Neural cell (in vitro differentiated cells): ENCODE results near the gene EVC. TPM values are rescaled to one million over a fixed set of nuclear protein-coding genes. Genes with fewer than 3 reads are reported as not detected.

Source experiments
- H2AFZ ChIP-seq: fragments of 200-600, 300-800 bp; sonication (generic), shearing (Covaris generic); 2 replicates; pipeline ENCODE4 v1.6.0; 2014; ENCODE audit warnings: low read depth, mild to moderate bottlenecking, antibody characterized with exemption, low read length, moderate library complexity
- H3F3A ChIP-seq: fragments of 200-600 bp; shearing (Covaris generic); 2 replicates; pipeline ENCODE4 v1.6.1; 2016; ENCODE audit warnings: mild to moderate bottlenecking, moderate library complexity, mixed read lengths, antibody characterized with exemption, low read length; ENCODE audit not compliant: insufficient read depth, poor library complexity, severe bottlenecking
- H3K27ac ChIP-seq: fragments of 200-600, 300-800 bp; sonication (generic), shearing (Covaris generic); 2 replicates; pipeline ENCODE4 v1.5.1; 2014; ENCODE audit warnings: mild to moderate bottlenecking, low read length, moderate library complexity
- H3K27me3 ChIP-seq: fragments of 300-800, 200-600 bp; sonication (generic), shearing (Covaris generic); 2 replicates; pipeline ENCODE4 v1.6.0; 2014; ENCODE audit warnings: mild to moderate bottlenecking, low read depth, low read length, moderate library complexity; ENCODE audit not compliant: insufficient read depth
- H3K36me3 ChIP-seq: fragments of 300-800, 200-600 bp; sonication (generic), shearing (Covaris generic); 2 replicates; pipeline ENCODE4 v1.5.1; 2014; ENCODE audit warnings: mild to moderate bottlenecking, antibody characterized with exemption, low read length, moderate library complexity; ENCODE audit not compliant: insufficient read depth
- H3K4me2 ChIP-seq: fragments of 300-800, 200-600 bp; sonication (generic), shearing (Covaris generic); 2 replicates; pipeline ENCODE4 v1.6.0; 2014; ENCODE audit warnings: mild to moderate bottlenecking, low read length
- H3K4me3 ChIP-seq: fragments of 300-800, 200-600 bp; sonication (generic), shearing (Covaris generic); 2 replicates; pipeline ENCODE4 v1.5.1; 2014; ENCODE audit warnings: mild to moderate bottlenecking, low read length, moderate library complexity
- H3K79me2 ChIP-seq: fragments of 200-600 bp; shearing (Covaris generic); replicated peaks from 2 replicates; pipeline ENCODE4 v1.6.0; 2014; ENCODE audit warnings: mild to moderate bottlenecking, low read length, moderate library complexity; ENCODE audit not compliant: insufficient read depth
- H3K9ac ChIP-seq: fragments of 300-800, 200-600 bp; sonication (generic), shearing (Covaris generic); 2 replicates; pipeline ENCODE4 v1.6.1; 2016; ENCODE audit warnings: mild to moderate bottlenecking, low read length, mixed read lengths
- H3K9me2 ChIP-seq: fragments of 200-600 bp; shearing (Covaris generic); 2 replicates; pipeline ENCODE4 v1.6.1; 2016; ENCODE audit warnings: mild to moderate bottlenecking, low read length, mixed read lengths; ENCODE audit not compliant: insufficient read depth
- H3K9me3 ChIP-seq: fragments of 200-600, 300-800 bp; sonication (generic), shearing (Covaris generic); 2 replicates; pipeline ENCODE4 v1.6.1; 2016; ENCODE audit warnings: mild to moderate bottlenecking, mixed run types, low read length, moderate library complexity, mixed read lengths
- H4K20me1 ChIP-seq: fragments of 200-600 bp; shearing (Covaris generic); 2 replicates; pipeline ENCODE4 v1.6.1; 2016; ENCODE audit warnings: mild to moderate bottlenecking, mixed run types; ENCODE audit not compliant: insufficient read depth
- EP300 ChIP-seq: fragments of 450-650 bp; conservative IDR thresholded peaks from 2 replicates; pipeline ENCODE4 v1.6.1; 2014; ENCODE audit warnings: antibody characterized with exemption, mild to moderate bottlenecking, moderate library complexity; ENCODE audit not compliant: poor library complexity, severe bottlenecking
- EZH2 ChIP-seq: fragments of 200-600, 300-800 bp; shearing (Covaris generic), sonication (generic); IDR thresholded peaks from 2 replicates; pipeline ENCODE4 v1.6.1; 2014; ENCODE audit warnings: antibody characterized with exemption, low read length, borderline replicate concordance, mild to moderate bottlenecking; ENCODE audit not compliant: insufficient read depth, poor library complexity, severe bottlenecking
- MXI1 ChIP-seq: fragments of 450-650 bp; conservative IDR thresholded peaks from 2 replicates; pipeline ENCODE4 v1.6.1; 2014; ENCODE audit warnings: antibody characterized with exemption, mild to moderate bottlenecking; ENCODE audit not compliant: poor library complexity, severe bottlenecking
- POLR2AphosphoS5 ChIP-seq: IDR thresholded peaks from 2 replicates; pipeline ENCODE4 v1.6.1; 2012
- RAD21 ChIP-seq: fragments of 450-650 bp; conservative IDR thresholded peaks from 2 replicates; pipeline ENCODE4 v1.6.1; 2014; ENCODE audit warnings: antibody characterized with exemption, mild to moderate bottlenecking, moderate library complexity
- SMC3 ChIP-seq: fragments of 450-650 bp; conservative IDR thresholded peaks from 2 replicates; pipeline ENCODE4 v1.6.1; 2014; ENCODE audit warnings: antibody characterized with exemption, mild to moderate bottlenecking, moderate library complexity; ENCODE audit not compliant: poor library complexity
- TAF1 ChIP-seq: IDR thresholded peaks from 2 replicates; pipeline ENCODE4 v1.6.1; 2012; ENCODE audit warnings: low read depth
- polyA plus RNA-seq: library from polyadenylated mRNA; depleted of rRNA; stranded (reverse); fragments of >200 nt; gene quantifications from 2 replicates; pipeline ENCODE4 v1.2.3, GENCODE V29; 2014
- TF ChIP-seq, protein P1 (sequence below): fragments of 450-650 bp; IDR thresholded peaks from 2 replicates; pipeline ENCODE4 v1.5.1; 2014; ENCODE audit warnings: antibody characterized with exemption, mild to moderate bottlenecking, moderate library complexity; ENCODE audit not compliant: poor library complexity, severe bottlenecking
- TF ChIP-seq, protein P2 (sequence below): IDR thresholded peaks from 2 replicates; pipeline ENCODE4 v1.6.1; 2012; ENCODE audit warnings: borderline replicate concordance

The EVC gene
- polyA plus RNA-seq, 1 donor from 2014 or later, result 0.48 TPM

DNA sequence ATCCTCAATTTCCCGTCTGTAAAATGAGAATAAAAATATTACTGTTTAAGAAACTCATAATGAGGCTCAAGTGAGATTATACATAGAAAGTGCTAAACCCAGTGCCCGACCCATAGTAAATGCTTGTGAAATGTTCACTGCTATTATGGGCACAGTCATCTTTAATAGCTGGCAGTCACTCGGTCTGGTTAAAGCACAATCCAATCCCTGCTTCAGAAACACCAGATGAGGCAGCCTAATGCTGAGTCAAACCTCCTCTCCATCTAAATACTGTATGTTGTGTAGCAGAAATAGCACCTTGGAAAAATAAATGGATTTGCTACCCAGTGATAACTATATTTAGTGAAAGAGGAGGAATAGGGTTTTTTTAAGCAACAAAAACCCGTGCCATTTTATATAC lies 17.1 kb upstream of the EVC start:
- H3K9me3 ChIP-seq, result no peaks in the 10 kb centered on the region
- H3K4me3 ChIP-seq, result no peak overlapping the region
- H2AFZ ChIP-seq, result no peak overlapping the region
- H3K27ac ChIP-seq, result no peak overlapping the region
- H3K27me3 ChIP-seq, result no peaks in the 10 kb centered on the region
- H3F3A ChIP-seq, result no peaks in the 10 kb centered on the region
- TF ChIP-seq RAD21 (no peak), TAF1 (no peak), SMC3 (no peak), EP300 (no peak), POLR2AphosphoS5 (no peak), MXI1 (no peak), EZH2 (no peak)
- TF ChIP-seq, protein P1, sequence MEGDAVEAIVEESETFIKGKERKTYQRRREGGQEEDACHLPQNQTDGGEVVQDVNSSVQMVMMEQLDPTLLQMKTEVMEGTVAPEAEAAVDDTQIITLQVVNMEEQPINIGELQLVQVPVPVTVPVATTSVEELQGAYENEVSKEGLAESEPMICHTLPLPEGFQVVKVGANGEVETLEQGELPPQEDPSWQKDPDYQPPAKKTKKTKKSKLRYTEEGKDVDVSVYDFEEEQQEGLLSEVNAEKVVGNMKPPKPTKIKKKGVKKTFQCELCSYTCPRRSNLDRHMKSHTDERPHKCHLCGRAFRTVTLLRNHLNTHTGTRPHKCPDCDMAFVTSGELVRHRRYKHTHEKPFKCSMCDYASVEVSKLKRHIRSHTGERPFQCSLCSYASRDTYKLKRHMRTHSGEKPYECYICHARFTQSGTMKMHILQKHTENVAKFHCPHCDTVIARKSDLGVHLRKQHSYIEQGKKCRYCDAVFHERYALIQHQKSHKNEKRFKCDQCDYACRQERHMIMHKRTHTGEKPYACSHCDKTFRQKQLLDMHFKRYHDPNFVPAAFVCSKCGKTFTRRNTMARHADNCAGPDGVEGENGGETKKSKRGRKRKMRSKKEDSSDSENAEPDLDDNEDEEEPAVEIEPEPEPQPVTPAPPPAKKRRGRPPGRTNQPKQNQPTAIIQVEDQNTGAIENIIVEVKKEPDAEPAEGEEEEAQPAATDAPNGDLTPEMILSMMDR, result no peak
- TF ChIP-seq, protein P2, sequence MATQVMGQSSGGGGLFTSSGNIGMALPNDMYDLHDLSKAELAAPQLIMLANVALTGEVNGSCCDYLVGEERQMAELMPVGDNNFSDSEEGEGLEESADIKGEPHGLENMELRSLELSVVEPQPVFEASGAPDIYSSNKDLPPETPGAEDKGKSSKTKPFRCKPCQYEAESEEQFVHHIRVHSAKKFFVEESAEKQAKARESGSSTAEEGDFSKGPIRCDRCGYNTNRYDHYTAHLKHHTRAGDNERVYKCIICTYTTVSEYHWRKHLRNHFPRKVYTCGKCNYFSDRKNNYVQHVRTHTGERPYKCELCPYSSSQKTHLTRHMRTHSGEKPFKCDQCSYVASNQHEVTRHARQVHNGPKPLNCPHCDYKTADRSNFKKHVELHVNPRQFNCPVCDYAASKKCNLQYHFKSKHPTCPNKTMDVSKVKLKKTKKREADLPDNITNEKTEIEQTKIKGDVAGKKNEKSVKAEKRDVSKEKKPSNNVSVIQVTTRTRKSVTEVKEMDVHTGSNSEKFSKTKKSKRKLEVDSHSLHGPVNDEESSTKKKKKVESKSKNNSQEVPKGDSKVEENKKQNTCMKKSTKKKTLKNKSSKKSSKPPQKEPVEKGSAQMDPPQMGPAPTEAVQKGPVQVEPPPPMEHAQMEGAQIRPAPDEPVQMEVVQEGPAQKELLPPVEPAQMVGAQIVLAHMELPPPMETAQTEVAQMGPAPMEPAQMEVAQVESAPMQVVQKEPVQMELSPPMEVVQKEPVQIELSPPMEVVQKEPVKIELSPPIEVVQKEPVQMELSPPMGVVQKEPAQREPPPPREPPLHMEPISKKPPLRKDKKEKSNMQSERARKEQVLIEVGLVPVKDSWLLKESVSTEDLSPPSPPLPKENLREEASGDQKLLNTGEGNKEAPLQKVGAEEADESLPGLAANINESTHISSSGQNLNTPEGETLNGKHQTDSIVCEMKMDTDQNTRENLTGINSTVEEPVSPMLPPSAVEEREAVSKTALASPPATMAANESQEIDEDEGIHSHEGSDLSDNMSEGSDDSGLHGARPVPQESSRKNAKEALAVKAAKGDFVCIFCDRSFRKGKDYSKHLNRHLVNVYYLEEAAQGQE, result no peak
- H3K79me2 ChIP-seq, result no peaks in the 10 kb centered on the region
- H3K36me3 ChIP-seq, result no peaks in the 10 kb centered on the region
- H3K4me2 ChIP-seq, result no peak overlapping the region
- no peaks in the 10 kb centered on the region for H4K20me1 ChIP-seq
- H3K9ac ChIP-seq, result no peak overlapping the region
- no peaks in the 10 kb centered on the region for H3K9me2 ChIP-seq

DNA sequence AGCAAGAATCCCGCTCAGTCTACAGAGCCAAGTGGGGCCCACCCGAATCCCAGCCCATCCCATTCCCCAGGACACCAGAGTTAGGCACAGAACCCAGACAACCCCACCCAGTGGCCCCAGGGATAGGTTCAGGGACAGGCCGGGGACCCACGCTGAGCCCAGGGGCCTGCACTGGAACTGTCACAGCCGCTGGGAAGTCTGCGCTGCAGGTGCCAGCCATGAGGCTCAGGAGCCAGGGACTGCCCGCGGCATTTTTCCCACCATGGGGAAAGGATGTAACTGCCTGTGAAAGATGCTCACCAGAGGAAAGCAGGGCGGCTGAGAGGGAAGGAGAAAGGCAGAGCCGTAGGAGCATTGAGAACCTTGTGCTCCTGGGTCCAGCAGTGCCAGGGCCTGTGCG lies 14.7 kb upstream of the EVC start:
- TF ChIP-seq EZH2, result no peak
- no peak for TF ChIP-seq POLR2AphosphoS5
- no peak for TF ChIP-seq MXI1
- no peak for TF ChIP-seq EP300
- TF ChIP-seq, protein P2, result no peak
- TF ChIP-seq RAD21, result no peak
- no peak for TF ChIP-seq SMC3
- TF ChIP-seq, protein P1, result no peak
- no peak for TF ChIP-seq TAF1
- Histone ChIP-seq H3K9me3 (no peaks in the 10 kb centered on the region), H2AFZ (no peak overlapping the region), H3K27ac (no peak overlapping the region), H3F3A (no peaks in the 10 kb centered on the region), H3K9ac (no peak overlapping the region), H4K20me1 (no peaks in the 10 kb centered on the region), H3K9me2 (no peaks in the 10 kb centered on the region), H3K79me2 (no peaks in the 10 kb centered on the region), H3K4me3 (no peak overlapping the region), H3K4me2 (no peak overlapping the region), H3K27me3 (no peaks in the 10 kb centered on the region), H3K36me3 (no peaks in the 10 kb centered on the region)
